PC-3 (cell line): Measurements from ENCODE around the gene DAAM2. TPM values are rescaled to one million over a fixed set of nuclear protein-coding genes. Genes with fewer than 3 reads are reported as not detected.

Source experiments
- ATAC-seq: fragments of 200-7000 bp; cut with Tn5 transposase; 2 replicates; pipeline ENCODE4 v1.9.1; 2020; ENCODE audit warnings: mild to moderate bottlenecking, moderate library complexity
- BruUV-seq: library from RNA; stranded (reverse); fragments of 400-500 nt; replicated peaks from 2 replicates; lab custom pipeline; 2021; lab: Mats Ljungman, UMichigan
- CTCF ChIA-PET: fragments of 300-600 bp; sonication (Branson Sonifier 250); formaldehyde crosslinking; loops from one replicate; lab custom pipeline; 2022; ENCODE audit warnings: antibody characterized with exemption; lab: Charles Lee
- POLR2A ChIA-PET: fragments of 300-600 bp; sonication (Branson Sonifier 250); formaldehyde crosslinking; loops from one replicate; lab custom pipeline; 2022; ENCODE audit warnings: antibody characterized with exemption; ENCODE audit not compliant: unreplicated experiment; lab: Charles Lee
- DNase-seq: peaks from one replicate; pipeline ENCODE4 v3.0.0-alpha.2; 2015
- H2AFZ ChIP-seq: fragments of 300-600 bp; sonication (generic); 2 replicates; pipeline ENCODE4 v1.6.0; 2016; ENCODE audit warnings: antibody characterized with exemption, low read length
- H3F3A ChIP-seq: fragments of 300-600 bp; sonication (generic); one replicate; pipeline ENCODE4 v1.6.0; 2017; ENCODE audit warnings: antibody characterized with exemption, low read length, control low read depth, mild to moderate bottlenecking; ENCODE audit not compliant: unreplicated experiment
- H3K27ac ChIP-seq: fragments of 300-600 bp; sonication (generic); 2 replicates; pipeline ENCODE4 v1.5.1; 2016; ENCODE audit warnings: mild to moderate bottlenecking, low read length
- H3K27me3 ChIP-seq: fragments of 300-600 bp; sonication (generic); 2 replicates; pipeline ENCODE4 v1.6.1; 2016; ENCODE audit warnings: low read length, mixed read lengths
- H3K36me3 ChIP-seq: fragments of 300-600 bp; sonication (generic); 2 replicates; pipeline ENCODE4 v1.6.1; 2016; ENCODE audit warnings: low read depth, mixed run types, low read length, mixed read lengths
- H3K4me1 ChIP-seq: fragments of 300-600 bp; sonication (generic); 2 replicates; pipeline ENCODE4 v1.5.1; 2016; ENCODE audit warnings: low read length; ENCODE audit not compliant: insufficient read depth
- H3K4me2 ChIP-seq: fragments of 300-600 bp; sonication (generic); 2 replicates; pipeline ENCODE4 v1.6.0; 2016; ENCODE audit warnings: low read length
- H3K4me3 ChIP-seq: fragments of 300-600 bp; sonication (generic); 2 replicates; pipeline ENCODE4 v1.5.1; 2016; ENCODE audit warnings: mild to moderate bottlenecking, low read length, mixed read lengths
- H3K79me2 ChIP-seq: fragments of 300-600 bp; sonication (generic); 2 replicates; pipeline ENCODE4 v1.6.1; 2017; ENCODE audit warnings: low read length, mixed read lengths
- H3K9ac ChIP-seq: fragments of 300-600 bp; sonication (generic); 2 replicates; pipeline ENCODE4 v1.6.0; 2016; ENCODE audit warnings: mild to moderate bottlenecking, low read length
- H3K9me2 ChIP-seq: fragments of 300-600 bp; sonication (generic); replicated peaks from 2 replicates; pipeline ENCODE4 v1.6.1; 2016; ENCODE audit warnings: mixed run types, low read length, mixed read lengths
- H3K9me3 ChIP-seq: fragments of 300-600 bp; sonication (generic); 2 replicates; pipeline ENCODE4 v1.6.1; 2016; ENCODE audit warnings: low read length, mixed read lengths
- H4K20me1 ChIP-seq: fragments of 300-600 bp; sonication (generic); 2 replicates; pipeline ENCODE4 v1.6.1; 2016; ENCODE audit warnings: low read length, mixed read lengths
- EZH2 ChIP-seq: fragments of 300-600 bp; sonication (generic); IDR thresholded peaks from one replicate; pipeline ENCODE4 v1.6.1; 2017; ENCODE audit warnings: antibody characterized with exemption, mild to moderate bottlenecking, low read length; ENCODE audit not compliant: unreplicated experiment
- EZH2phosphoT487 ChIP-seq: fragments of 300-600 bp; sonication (generic); IDR thresholded peaks from 2 replicates; pipeline ENCODE4 v1.6.1; 2018; ENCODE audit warnings: mild to moderate bottlenecking, antibody characterized with exemption, low read length, borderline replicate concordance
- intact Hi-C: fragments of 100-400 bp; cut with micrococcal nuclease; formaldehyde crosslinking; loops from 2 replicates; pipeline ENCODE4 v1.9.0; 2023
- total RNA-seq: library from RNA; depleted of rRNA; stranded (reverse); fragments of >200 nt; gene quantifications from 2 replicates; pipeline ENCODE4 v1.2.3, GENCODE V29; 2014
- TF ChIP-seq, protein P1 (sequence below): fragments of 300-600 bp; sonication (generic); conservative IDR thresholded peaks from 2 replicates; pipeline ENCODE4 v1.5.1; 2017; ENCODE audit warnings: antibody characterized with exemption, low read depth, mild to moderate bottlenecking, low read length

Gene DAAM2
- total RNA-seq, 1 experiment from 2014 or later = not detected

DNA sequence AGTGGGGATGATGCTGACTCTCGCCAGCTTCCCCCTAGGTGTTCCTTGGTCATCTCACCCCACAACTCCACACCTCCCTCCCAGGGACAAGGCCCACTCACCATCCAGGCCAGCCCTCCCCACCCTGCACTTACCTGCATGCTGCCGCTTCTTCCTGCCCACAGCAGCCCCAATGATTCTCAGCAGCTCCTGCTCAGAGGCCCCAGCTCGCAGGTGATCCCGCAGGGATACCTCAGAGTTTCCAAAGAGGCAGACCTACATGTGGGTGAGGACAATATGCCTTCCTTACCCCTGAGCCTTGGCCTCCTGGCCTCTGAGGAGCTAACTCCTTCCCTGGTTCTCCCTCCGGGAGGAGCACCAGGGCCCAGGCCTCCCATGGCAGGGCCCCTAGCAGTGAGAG, 117.5 kb downstream of the DAAM2 start:
- DNase-seq (no peak), ATAC-seq (no peak)
- H3K36me3 ChIP-seq = no peaks in the 10 kb centered on the region
- H3K79me2 ChIP-seq = no peaks in the 10 kb centered on the region
- H4K20me1 ChIP-seq = no peaks in the 10 kb centered on the region
- H3K4me1 ChIP-seq = no peaks in the 10 kb centered on the region
- TF ChIP-seq EZH2phosphoT487 (no peak), EZH2 (no peak)
- TF ChIP-seq, protein P1, sequence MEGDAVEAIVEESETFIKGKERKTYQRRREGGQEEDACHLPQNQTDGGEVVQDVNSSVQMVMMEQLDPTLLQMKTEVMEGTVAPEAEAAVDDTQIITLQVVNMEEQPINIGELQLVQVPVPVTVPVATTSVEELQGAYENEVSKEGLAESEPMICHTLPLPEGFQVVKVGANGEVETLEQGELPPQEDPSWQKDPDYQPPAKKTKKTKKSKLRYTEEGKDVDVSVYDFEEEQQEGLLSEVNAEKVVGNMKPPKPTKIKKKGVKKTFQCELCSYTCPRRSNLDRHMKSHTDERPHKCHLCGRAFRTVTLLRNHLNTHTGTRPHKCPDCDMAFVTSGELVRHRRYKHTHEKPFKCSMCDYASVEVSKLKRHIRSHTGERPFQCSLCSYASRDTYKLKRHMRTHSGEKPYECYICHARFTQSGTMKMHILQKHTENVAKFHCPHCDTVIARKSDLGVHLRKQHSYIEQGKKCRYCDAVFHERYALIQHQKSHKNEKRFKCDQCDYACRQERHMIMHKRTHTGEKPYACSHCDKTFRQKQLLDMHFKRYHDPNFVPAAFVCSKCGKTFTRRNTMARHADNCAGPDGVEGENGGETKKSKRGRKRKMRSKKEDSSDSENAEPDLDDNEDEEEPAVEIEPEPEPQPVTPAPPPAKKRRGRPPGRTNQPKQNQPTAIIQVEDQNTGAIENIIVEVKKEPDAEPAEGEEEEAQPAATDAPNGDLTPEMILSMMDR = no peak
- no peak overlapping the region for H3K4me2 ChIP-seq
- no peak overlapping the region for H3K9ac ChIP-seq
- POLR2A ChIA-PET = no interaction called here
- intact Hi-C loops = no loop called here
- H2AFZ ChIP-seq = no peak overlapping the region
- H3F3A ChIP-seq = no peaks in the 10 kb centered on the region
- no peak overlapping the region for H3K4me3 ChIP-seq
- BruUV-seq = no TSS peak
- no peaks in the 10 kb centered on the region for H3K9me2 ChIP-seq
- CTCF ChIA-PET = no interaction called here
- no peaks in the 10 kb centered on the region for H3K27me3 ChIP-seq
- H3K27ac ChIP-seq = no peak overlapping the region
- H3K9me3 ChIP-seq = no peaks in the 10 kb centered on the region

DNA sequence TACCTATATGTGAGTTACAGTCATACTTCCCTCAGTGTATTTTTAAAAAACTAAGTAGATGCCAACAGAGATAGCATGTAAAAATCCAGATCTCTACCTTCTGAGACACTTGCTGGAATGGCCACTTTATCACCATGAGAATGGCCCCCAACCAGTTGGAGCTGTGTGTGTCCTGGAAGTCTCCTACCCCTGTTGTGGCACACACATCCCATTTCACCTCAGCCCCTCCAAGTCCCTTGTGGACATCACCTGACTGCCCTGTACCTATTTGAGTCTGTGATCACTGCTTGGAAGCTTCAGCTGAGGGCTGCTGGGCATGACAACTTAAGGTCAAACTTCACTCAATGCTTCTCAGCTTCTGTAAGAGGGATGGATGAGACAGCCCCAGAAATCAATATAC, 118.0 kb downstream of the DAAM2 start:
- no peak for ATAC-seq
- Histone ChIP-seq H3K9me3 (no peaks in the 10 kb centered on the region), H3K9me2 (no peaks in the 10 kb centered on the region), H4K20me1 (no peaks in the 10 kb centered on the region), H3K4me2 (no peak overlapping the region), H3K27ac (no peak overlapping the region), H3K4me3 (no peak overlapping the region), H3K27me3 (no peaks in the 10 kb centered on the region), H3K79me2 (no peaks in the 10 kb centered on the region), H3K9ac (no peak overlapping the region), H3K4me1 (no peaks in the 10 kb centered on the region), H3K36me3 (no peaks in the 10 kb centered on the region), H3F3A (no peaks in the 10 kb centered on the region), H2AFZ (no peak overlapping the region)
- TF ChIP-seq EZH2 (no peak), EZH2phosphoT487 (no peak)
- TF ChIP-seq, protein P1 = no peak
- no TSS peak for BruUV-seq
- POLR2A ChIA-PET = no interaction called here
- intact Hi-C loops = no loop called here
- DNase-seq = no peak
- CTCF ChIA-PET = no interaction called here

DNA sequence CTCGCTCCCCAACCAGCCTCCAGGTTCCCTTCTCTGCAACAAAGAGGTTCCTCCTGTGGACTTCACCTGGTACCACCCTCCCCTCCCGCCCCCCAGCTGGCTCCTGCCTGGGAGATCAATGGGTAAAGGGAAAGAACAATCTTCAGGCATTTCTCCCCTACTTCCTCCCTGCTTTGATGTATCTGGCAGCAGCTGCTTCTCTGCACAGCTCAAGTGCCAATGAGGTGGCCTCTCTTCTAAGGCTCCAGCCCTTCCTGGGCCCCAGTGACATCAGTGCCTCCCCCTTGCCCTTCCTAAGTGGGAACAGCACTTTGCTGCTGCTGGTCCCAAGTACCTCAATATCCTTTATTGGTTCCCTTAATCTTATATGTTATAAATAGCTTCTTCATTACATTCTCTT, 118.6 kb downstream of the DAAM2 start:
- no peak for ATAC-seq

More for the DNA sequence above, 118.6 kb downstream of the DAAM2 start:
- BruUV-seq = no TSS peak
- no peaks in the 10 kb centered on the region for H3K9me3 ChIP-seq
- no peaks in the 10 kb centered on the region for H3K9me2 ChIP-seq
- no peak overlapping the region for H2AFZ ChIP-seq
- intact Hi-C loops = no loop called here
- CTCF ChIA-PET = no interaction called here
- DNase-seq = no peak
- no peaks in the 10 kb centered on the region for H3K36me3 ChIP-seq
- no peaks in the 10 kb centered on the region for H3K4me1 ChIP-seq
- TF ChIP-seq EZH2phosphoT487 = no peak
- H4K20me1 ChIP-seq = no peaks in the 10 kb centered on the region
- no peak overlapping the region for H3K27ac ChIP-seq
- H3K4me3 ChIP-seq = no peak overlapping the region
- H3K79me2 ChIP-seq = no peaks in the 10 kb centered on the region
- H3K4me2 ChIP-seq = no peak overlapping the region
- H3F3A ChIP-seq = no peaks in the 10 kb centered on the region
- H3K27me3 ChIP-seq = no peaks in the 10 kb centered on the region
- POLR2A ChIA-PET = no interaction called here
- H3K9ac ChIP-seq = no peak overlapping the region
